ENCODE measurements around the gene FAM185A.
"Not testable (repeated sequence)": the region's sequence is repeated elsewhere in the genome, so short reads cannot be mapped to it uniquely, and the experiment has no call there.

The FAM185A gene

DNA sequence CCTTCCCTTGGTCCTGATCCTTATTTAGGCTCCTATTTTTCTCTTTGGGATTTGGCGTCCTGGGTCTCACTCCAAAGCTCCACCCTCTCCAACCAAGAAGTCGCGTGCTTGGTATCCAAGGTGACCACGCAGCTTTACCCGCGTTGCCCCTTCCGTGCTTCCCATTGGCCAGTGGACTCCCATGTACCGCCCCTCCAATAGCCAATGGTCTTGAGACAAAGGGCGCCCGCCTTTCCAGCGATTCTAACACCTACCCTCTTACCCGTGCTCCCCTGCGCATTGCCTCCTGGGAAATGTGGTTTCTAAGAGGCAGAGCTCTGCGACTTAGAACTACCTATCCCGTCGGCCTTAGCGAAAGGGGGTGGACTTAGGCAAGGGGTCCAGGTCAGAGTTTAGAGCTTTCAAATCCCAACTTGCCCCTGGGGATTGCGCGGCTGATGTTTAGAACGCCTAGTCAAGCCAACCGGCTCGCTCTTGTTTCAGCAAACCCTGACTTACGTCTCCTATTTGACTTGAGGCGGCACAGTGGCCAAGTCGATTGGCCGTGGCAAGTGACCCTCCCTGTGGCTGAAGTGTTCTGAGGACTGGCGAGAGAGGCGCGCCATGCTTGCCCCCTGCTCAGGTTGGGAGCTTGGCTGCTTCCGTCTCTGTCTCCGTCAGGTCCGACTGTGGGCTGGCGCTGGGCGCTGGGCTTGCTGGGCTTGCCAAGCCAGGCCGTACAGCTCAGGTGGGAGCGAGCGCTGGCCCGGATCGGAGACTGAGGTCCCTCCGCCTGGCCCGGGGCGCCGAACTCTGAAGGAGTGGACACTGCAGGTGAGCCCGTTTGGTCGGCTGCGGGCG is at the start of gene FAM185A:
TSS of gene FAM185A (plus strand) at position 395 of the 840 bp plus-strand sequence. CDS start at position 604, 209 bp downstream.
- peak; percentile 100 for DNase-seq (ENCODE audit: low spot score)

GRCh38 chr7:102713011-102713690 is 35.6 kb upstream of the FAM185A start:
- not testable (repeated sequence) for DNase-seq (ENCODE audit: low spot score)

DNA sequence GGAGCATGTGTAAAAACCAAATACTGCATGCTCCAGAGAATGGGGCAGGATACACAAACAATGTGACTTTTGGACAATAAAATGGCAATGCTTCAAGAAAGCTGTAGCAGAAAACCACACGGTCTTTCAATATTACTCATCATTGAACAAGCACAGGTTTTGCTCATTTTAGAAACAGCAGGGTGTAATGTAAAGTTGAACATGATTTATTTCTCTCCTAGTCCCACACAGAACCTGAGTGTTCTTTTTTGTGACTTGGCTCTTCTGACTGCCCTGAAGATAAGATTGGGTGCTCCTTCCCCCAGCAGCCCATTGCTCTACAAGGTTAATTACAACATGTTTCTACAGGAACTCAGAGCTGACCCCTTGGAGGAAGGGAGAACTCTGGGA is 35.1 kb upstream of the FAM185A start:
- not testable (repeated sequence) for DNase-seq (ENCODE audit: low spot score)

DNA sequence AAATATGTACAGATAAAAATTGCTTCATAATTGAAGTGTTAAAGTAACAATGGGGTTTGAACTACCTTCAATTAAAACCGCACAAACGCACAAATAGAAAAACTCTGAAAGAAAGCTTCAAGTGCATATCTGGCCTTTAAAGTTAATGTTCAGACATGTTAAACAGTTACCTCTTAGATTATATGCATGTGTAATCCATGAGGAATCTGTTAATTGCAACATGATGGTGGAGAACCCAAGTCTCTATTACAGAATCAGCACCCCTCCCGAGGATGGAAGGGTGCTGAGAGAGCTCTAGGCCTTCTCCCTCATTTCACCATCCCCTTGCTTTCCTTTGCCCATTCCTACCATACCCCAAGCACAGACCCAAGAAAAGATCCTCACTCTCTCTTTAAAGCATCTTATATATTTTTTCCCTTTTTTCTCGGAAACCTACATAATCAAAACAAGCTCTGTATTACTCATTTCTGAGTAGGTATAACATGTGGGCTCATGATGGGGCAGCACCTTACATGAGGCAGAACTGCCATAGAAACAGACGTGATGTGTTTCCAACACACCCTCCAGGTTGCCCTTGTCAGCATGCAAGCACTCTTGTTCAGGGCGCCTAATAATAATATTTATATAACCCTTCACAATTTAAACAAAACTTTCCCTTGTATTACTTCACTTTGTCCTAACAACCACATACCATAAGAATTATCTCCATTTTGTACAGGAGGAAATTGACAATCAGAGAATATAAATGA is 33.9 kb upstream of the FAM185A start:
- DNase-seq (ENCODE audit: low spot score): not testable (repeated sequence)

GRCh38 chr7:102715718-102716117 is 33.1 kb upstream of the FAM185A start:
- not testable (repeated sequence) for DNase-seq (ENCODE audit: low spot score)

DNA sequence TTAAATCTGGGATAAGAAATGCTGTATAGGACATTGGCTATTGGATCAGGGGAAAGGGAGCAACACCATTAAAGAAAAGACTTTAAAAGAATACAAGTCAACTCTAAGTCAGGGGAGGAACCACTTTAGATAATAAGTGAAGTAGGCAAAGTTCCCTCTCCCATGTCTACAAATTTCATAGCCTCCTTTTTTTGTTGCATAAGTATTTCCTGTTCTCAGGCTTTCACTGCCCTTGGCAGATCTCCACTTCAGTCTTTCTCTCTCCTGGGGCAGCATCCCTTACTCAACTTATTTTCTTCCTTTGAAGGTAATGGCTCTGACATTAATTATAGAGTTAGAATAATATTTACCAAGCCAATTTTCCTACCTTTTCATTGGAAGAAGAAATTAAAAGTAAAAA is 30.3 kb upstream of the FAM185A start:
- not testable (repeated sequence) for DNase-seq (ENCODE audit: low spot score)

DNA sequence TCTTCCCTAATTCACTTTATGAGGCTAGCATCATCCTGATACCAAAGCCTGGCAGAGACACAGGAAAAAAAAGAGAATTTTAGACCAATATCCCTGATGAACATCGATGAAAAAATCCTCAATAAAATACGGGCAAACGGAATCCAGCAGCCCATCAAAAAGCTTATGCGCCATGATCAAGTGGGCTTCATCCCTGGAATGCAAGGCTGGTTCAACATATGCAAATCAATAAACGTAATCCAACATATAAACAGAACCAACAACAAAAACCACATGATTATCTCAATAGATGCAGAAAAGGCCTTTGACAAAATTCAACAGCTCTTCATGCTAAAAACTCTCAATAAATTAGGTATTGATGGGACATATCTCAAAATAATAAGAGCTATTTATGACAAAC is 22.6 kb upstream of the FAM185A start:
- not testable (repeated sequence) for DNase-seq (ENCODE audit: low spot score)

- DNase-seq (ENCODE audit: low spot score): not testable (repeated sequence)
Observed at GRCh38 chr7:102729670-102730069, 19.1 kb upstream of the FAM185A start.

GRCh38 chr7:102730431-102730830 is 18.4 kb upstream of the FAM185A start:
- DNase-seq (ENCODE audit: low spot score): not testable (repeated sequence)

DNA sequence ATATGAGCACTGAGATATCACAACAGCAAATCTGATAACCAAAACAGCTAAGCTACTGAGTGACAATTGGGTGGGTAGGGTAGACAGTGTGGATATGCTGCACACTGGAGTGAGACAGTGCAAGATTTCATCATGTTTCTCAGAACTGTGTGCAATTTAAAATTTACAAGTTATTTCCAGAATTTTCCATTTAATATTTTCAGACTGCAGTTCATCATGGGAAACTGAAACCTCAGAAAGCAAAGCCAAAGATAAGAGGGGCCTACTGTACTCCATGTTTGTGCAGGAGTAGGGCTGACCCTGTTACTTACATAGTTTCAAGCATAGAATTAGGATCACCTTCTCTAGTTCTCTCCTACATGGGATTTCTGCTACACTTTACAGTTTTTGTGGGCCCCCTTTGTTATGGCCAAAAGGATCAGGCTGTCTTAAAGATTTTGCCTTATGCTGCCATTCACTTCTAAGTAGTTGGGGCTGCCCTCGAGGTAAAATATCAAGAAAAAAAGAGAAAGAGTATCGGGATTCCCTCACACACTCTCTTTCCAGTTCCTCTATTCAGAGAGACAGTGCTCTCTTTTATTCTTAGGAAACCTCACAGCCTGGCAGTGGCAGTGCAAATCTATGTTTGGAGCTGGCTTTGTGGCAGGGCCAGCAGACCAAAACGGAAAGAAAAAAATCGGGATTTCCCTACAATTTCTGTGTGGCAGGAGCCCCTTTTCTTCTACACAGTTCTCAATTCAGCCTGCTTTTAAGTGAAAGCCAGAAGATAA is 6.6 kb upstream of the FAM185A start:
- peak; percentile 11 for DNase-seq (ENCODE audit: low spot score)

DNA sequence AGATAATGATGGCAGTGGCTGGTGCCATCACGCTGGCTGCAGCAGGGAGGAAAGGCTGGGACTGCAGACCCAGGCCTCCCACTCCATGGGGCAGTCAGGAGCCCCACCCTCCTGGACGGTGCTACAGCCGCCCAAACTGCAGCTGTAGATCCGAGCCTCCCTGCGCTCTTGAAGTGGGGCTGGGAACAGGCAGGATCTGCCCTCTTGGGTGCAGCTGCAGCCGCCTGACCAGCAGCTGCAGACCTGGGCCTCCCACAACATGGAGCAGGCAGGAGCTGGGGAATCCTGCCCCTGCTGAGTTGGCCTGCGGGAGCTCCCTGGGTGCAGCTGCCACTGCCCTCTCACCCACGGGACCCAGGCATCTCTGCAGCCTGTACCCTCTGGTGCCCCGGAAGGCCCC is 4.9 kb upstream of the FAM185A start:
- DNase-seq (ENCODE audit: low spot score): not testable (repeated sequence)

DNA sequence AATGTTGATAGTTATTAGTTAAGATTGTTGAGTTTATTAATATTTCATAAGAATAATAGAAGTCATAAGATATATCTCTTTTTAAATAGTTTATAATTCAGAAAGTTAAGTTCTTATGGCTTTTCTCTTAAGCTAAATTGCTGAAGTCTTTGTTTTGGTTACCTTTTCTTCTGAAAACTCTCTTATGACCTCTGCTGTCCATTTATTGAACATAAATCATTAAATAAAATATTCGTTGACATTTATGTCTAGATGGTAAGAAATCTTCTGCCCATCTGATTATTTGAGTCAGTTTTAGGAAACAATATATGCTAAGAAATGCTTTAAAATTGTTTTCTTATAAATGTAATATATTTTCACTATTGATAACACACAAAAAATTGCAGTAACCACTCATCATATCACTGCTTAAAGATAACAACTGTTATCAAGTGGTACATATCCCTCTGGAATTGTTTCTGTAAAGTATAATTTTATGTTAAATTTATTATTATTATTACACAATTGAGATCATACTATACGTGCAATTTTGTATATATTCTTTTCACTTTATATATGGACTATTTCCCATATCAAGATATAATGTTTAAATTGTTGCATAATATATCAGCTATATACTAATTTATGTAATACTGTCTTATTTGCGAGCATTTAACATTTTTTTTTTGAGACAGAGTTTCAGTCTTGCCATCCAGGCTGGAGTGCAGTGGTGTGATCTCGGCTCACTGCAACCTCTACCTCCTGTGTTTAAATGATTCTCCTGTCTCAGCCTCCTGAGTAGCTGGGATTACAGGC is 3.1 kb upstream of the FAM185A start:
- DNase-seq (ENCODE audit: low spot score): not testable (repeated sequence)

- not testable (repeated sequence) for DNase-seq (ENCODE audit: low spot score)
Observed at GRCh38 chr7:102749445-102749786, 617 bp downstream of the FAM185A start.

DNA sequence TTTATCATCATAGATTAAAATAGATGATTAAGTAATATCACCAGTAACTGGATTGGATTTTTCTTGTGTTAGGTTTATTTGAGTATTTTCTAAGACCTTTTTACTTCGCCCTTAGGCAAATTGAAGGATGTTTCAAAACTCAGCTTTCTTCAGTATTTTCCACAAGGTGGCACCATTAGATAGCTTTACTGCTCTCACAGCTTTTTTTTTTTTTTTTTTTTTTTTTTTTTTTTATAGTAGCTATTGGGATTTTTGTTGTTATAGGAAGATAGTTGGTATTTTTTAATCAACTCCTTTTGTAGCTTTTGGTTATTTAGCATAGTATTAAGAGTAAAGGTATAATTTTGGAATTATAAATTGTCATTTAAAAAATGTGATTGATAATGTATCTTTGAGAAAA is 9.4 kb downstream of the FAM185A start:
- DNase-seq (ENCODE audit: low spot score): not testable (repeated sequence)

DNA sequence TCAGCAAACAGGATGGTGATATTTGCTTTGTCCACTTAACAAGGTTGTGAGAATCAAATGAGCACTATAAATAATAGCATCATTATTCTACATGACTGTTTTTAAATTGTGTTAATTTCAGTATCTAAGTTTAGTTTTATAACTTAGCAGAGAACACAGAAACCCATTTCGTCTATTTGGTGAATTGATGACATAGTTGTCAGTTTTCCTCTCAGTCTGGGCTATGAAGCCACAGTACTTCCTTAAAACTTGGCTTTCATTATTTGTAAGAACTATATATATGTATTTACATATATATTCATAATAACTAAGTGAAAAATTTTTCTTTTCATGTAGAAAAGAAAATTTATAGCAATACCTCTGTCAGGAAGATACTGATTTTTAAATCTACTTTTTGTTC is 11.1 kb downstream of the FAM185A start:
- not testable (repeated sequence) for DNase-seq (ENCODE audit: low spot score)

- DNase-seq (ENCODE audit: low spot score): not testable (repeated sequence)
Observed at GRCh38 chr7:102761234-102761633, 12.4 kb downstream of the FAM185A start.

GRCh38 chr7:102763295-102763905 is 14.6 kb downstream of the FAM185A start:
- not testable (repeated sequence) for DNase-seq (ENCODE audit: low spot score)

DNA sequence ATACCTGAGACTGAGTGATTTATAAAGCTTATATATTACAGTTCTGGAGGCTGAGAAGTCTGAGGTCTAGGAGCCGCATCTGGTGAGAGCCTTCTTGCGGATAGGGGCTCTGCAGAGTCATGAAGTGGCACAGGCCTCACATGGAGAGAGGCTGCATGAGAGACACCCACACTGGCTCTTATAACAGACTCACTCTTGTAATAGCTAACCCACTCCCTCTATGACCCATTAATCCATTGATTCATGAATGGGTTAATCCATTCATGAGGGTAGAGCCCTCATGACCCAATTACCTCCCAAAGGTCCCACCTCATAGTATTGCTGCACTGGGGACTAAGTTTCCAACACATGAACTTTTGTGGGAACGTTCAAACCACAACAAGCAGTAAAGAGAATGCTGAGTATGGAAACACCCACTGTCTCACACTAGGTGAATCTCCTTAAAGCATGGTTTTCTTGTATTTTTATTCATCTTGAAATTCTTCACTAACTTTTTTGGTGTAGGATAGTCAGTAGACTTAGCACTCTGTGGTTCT is 20.9 kb downstream of the FAM185A start:
- DNase-seq (ENCODE audit: low spot score): not testable (repeated sequence)

DNA sequence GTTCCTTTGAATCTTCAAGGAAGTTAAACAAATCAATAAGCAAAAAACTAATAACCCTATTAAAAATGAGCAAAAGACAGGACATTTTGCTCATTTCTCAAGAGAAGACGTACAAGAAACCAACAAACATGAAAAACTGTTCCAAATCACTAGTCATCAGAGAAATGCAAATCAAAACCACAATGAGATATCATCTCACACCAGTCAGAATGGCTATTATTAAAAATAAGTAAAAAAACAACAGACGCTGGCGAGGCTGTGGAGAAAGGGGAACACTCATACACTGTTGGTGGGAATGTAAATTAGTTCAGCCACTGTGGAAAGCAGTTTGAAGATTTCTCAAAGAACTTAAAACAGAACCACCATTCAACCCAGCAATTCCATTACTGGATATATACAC is 21.7 kb downstream of the FAM185A start:
- not testable (repeated sequence) for DNase-seq (ENCODE audit: low spot score)

- not testable (repeated sequence) for DNase-seq (ENCODE audit: low spot score)
Observed at GRCh38 chr7:102776217-102776616, 27.4 kb downstream of the FAM185A start.

Measured in Ammon's horn (tissue), 1 donor.